Activated T-helper 2 cell treated with anti-CD3 and anti-CD28 coated beads, Interferon-gamma antibody, Interleukin-2, Interleukin-4, amounts not matched to agents 10 μg/mL and 5 μg/mL and 100 μg/mL, durations not matched to agents 14 hours and 24 hours and 36 hours (primary cell): Measurements from ENCODE around the gene SLC17A8. TPM values are rescaled to one million over a fixed set of nuclear protein-coding genes. Genes with fewer than 3 reads are reported as not detected.

ENCODE experiments used
- total RNA-seq: library from RNA; stranded (reverse); gene quantifications from 2 replicates; pipeline ENCODE4 v1.2.3, GENCODE V29; 2022

Gene SLC17A8
- total RNA-seq, 1 donor from 2014 or later, result not detected

Other genes starting within 250 kb of the SLC17A8 start
- gene BLTP3B, start 214.2 kb upstream of the SLC17A8 start, total RNA-seq, result 69.0 and 73.2 TPM in 2 replicates
- gene ACTR6, start 156.3 kb upstream of the SLC17A8 start, total RNA-seq, result 40.4 and 42.1 TPM in 2 replicates
- gene DEPDC4, start 90.0 kb upstream of the SLC17A8 start, total RNA-seq, result 1.7 and 1.8 TPM in 2 replicates
- gene SCYL2, start 89.9 kb upstream of the SLC17A8 start, total RNA-seq, result 31.8 and 34.5 TPM in 2 replicates
- gene NR1H4, start 116.8 kb downstream of the SLC17A8 start, total RNA-seq, result not detected in 2 replicates
- 3.4 and 4.7 TPM in 2 replicates for gene GAS2L3, start 216.6 kb downstream of the SLC17A8 start, total RNA-seq